ENCODE data around the gene PAIP2.

Gene PAIP2

GRCh38 chr5:139358064-139358463 is 16.4 kb downstream of the PAIP2 start:
- H3K4me3 ChIP-seq (replicated peaks; ENCODE audit: insufficient read depth, low read length): no peak overlapping the region
- H3K27me3 ChIP-seq (ENCODE audit: insufficient read depth, poor library complexity, severe bottlenecking): no peaks in the 10 kb centered on the region
- DNase-seq (ENCODE audit: low read depth in 1 of 2, low spot score in 1 of 2): no peak
- no peak overlapping the region for H3K27ac ChIP-seq (replicated peaks)
- TF ChIP-seq SPI1 (IDR thresholded peaks at IDR 0.05; ENCODE audit: borderline replicate concordance, low read depth): no peak
- no peak for TF ChIP-seq REST (IDR thresholded peaks at IDR 0.05; ENCODE audit: insufficient replicate concordance, low read depth)
- TF ChIP-seq CTCF (IDR thresholded peaks at IDR 0.05; ENCODE audit: insufficient read depth, low read length): no peak
- TF ChIP-seq GABPA (IDR thresholded peaks at IDR 0.05; ENCODE audit: low read depth): no peak
- no peak for TF ChIP-seq POLR2AphosphoS5 (IDR thresholded peaks at IDR 0.05; ENCODE audit: low read depth)

- H3K27ac ChIP-seq (replicated peaks): no peak overlapping the region
- no peaks in the 10 kb centered on the region for H3K27me3 ChIP-seq (ENCODE audit: insufficient read depth, poor library complexity, severe bottlenecking)
- no peak overlapping the region for H3K4me3 ChIP-seq (replicated peaks; ENCODE audit: insufficient read depth, low read length)
- no peak for DNase-seq (ENCODE audit: low read depth in 1 of 2, low spot score in 1 of 2)
- TF ChIP-seq SPI1 (IDR thresholded peaks at IDR 0.05; ENCODE audit: borderline replicate concordance, low read depth): no peak
- no peak for TF ChIP-seq GABPA (IDR thresholded peaks at IDR 0.05; ENCODE audit: low read depth)
- no peak for TF ChIP-seq CTCF (IDR thresholded peaks at IDR 0.05; ENCODE audit: insufficient read depth, low read length)
- TF ChIP-seq POLR2AphosphoS5 (IDR thresholded peaks at IDR 0.05; ENCODE audit: low read depth): no peak
- no peak for TF ChIP-seq REST (IDR thresholded peaks at IDR 0.05; ENCODE audit: insufficient replicate concordance, low read depth)
Observed at GRCh38 chr5:139360384-139360783, 18.7 kb downstream of the PAIP2 start.

GRCh38 chr5:139361835-139362429 is 20.3 kb downstream of the PAIP2 start:
- Histone ChIP-seq H3K27ac (replicated peaks) (no peak overlapping the region), H3K4me3 (replicated peaks; ENCODE audit: insufficient read depth, low read length) (no peak overlapping the region), H3K27me3 (ENCODE audit: insufficient read depth, poor library complexity, severe bottlenecking) (no peaks in the 10 kb centered on the region)
- DNase-seq (ENCODE audit: low read depth in 1 of 2, low spot score in 1 of 2): no peak
- TF ChIP-seq GABPA (IDR thresholded peaks at IDR 0.05; ENCODE audit: low read depth): no peak
- no peak for TF ChIP-seq REST (IDR thresholded peaks at IDR 0.05; ENCODE audit: insufficient replicate concordance, low read depth)
- no peak for TF ChIP-seq POLR2AphosphoS5 (IDR thresholded peaks at IDR 0.05; ENCODE audit: low read depth)
- no peak for TF ChIP-seq SPI1 (IDR thresholded peaks at IDR 0.05; ENCODE audit: borderline replicate concordance, low read depth)
- TF ChIP-seq CTCF (IDR thresholded peaks at IDR 0.05; ENCODE audit: insufficient read depth, low read length): no peak
